DLD1 (cell line): ENCODE measurements around the gene YWHAQ.
"Not testable (repeated sequence)": the region's sequence is repeated elsewhere in the genome, so short reads cannot be mapped to it uniquely, and the experiment has no call there.

Experiments
- in situ Hi-C: cut with HindIII; loops from 2 replicates; pipeline ENCODE4 v1.10.0; 2017; ENCODE audit warnings: low sequenced_read_pairs

Gene YWHAQ

DNA sequence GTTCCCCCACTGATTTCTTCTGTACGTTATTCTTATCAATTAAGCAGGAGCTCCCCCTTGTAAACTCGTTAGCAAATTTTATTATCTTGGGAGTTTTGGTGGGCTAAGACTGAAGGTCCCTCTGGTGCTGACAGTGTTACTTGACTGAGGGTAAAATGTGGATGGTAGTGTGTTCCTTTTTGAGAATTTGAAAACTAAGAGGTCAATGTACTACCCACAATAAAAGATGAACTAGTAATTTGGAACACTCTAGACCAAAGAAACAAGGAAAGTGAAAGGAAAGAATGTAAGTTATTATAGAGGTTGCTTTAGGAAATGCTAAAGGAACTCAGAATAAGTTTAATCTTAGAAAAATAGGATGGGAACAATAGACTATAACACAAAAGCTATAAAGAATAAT lies 35.1 kb downstream of the YWHAQ start:
- in situ Hi-C loops = no loop called here

DNA sequence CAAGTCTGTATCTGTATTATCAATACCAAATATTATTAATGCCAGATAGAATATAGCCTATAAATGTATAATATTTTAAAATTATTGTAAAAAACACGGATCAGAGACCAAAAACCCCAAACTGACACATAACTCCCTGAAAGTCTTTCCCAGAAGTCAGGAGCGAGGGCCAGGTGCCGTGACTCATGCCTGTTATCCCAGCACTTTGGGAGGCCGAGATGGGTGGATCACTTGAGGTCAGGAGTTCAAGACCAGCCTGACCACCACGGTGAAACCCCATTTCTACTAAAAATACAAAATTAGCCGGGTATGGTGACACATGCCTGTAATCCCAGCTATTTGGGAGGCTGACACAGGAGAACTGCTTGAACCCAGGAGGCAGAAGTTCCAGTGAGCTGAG lies 35.5 kb downstream of the YWHAQ start:
- in situ Hi-C loops = not testable (repeated sequence)

DNA sequence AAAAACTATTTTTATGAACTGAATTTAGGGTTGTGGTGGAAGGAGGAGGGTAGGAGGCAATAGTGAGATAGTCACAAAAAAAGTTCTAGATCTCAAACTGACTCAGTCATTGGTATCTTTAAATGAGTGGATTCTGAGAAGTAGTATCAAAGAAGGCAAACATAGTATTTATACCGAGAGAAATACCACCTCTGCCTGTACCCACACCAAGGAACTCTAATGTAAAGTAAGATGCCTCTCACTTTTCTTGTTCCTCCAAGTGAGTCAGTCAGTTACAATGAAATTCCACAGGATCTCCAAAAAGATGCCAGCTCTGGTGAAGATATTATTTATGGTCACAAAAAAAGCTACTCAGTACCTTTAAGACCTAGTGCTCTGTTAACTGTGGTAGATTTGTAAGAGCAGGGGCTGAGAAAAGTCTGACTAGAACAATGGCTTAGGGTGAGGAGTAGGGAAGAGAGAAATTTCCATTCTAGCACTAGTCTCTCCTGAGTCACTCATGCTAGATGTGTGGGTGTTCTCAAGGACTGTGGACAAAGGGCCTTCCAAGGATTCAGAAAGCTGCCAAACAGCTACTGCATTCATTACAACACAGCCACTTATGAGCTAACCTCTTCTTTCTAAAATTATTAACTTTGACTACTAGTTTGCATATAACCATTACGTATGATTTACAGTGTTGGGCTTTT lies 36.3 kb downstream of the YWHAQ start:
- in situ Hi-C loops = no loop called here

DNA sequence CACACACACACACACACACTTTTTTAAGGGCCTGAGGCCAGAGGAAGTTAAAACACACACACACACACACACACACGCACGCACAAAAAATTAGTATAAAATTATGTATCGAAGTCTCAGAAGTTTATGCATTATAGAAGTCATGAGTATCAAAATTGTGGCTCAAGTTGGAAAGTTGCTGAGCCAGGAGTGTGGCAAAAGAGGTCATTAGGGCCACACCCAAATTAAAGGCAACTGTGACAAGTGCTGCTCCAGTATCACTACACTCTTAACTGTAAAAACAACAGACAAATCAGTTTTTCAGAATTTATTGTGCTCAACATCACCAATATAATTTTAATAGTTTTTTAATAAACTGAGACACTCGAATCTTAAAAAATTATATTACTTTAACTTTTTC lies 36.9 kb downstream of the YWHAQ start:
- in situ Hi-C loops = no loop called here

DNA sequence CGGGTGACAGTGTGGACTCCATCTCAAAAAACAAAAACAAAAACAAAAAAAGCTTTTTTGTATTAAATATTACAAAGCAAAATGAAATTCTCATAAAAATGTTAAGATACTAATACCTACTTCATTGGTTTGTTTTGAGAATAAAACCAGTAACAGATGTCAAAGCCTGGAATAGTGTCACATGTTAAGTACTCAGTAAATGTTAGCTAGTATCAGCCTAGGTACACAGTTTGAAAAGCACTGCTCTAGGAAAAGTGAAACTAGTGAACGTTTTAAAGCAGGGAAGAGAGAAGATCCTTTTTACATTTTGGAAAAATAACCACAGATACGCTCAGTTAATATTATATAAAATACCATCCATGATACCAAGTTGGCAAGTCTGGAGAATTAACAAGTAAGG lies 38.1 kb downstream of the YWHAQ start:
- in situ Hi-C loops = no loop called here

DNA sequence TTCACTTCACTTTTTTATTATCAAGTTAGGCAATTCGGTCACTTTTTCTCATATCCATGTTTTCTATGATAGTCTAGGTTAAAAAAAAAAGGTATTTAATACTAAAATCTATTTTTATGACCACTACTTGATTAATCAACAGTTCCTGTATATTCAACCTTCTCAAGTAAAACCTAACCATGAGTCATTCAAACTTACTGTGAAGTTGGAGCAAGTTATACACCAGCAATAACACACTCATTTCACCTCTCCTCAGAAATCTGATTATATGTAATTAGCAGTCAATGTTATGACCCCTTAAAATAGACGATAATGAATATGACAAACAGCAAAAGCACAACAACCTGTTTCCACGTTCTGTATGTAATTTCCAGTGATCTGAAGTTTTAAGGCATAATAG lies 40.2 kb downstream of the YWHAQ start:
- in situ Hi-C loops = no loop called here

DNA sequence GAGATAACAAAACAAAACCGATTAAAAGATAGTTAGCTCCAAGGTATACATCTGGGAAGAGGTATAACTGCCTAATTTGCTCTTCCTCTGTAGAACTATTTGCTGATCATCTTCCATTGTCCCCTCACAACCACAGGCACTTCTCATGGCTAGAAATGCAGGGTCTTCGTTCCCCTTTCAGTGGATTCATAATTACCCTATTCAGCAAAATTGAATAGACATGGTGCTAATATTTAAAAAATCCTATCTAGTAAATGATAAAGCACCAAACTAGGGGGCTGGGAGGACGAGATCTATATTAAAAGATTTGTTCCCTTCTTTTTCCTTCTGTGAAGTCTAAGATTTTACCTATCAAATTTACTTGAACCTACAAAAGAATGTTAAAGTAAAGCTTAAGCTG lies 44.3 kb downstream of the YWHAQ start:
- in situ Hi-C loops = no loop called here

DNA sequence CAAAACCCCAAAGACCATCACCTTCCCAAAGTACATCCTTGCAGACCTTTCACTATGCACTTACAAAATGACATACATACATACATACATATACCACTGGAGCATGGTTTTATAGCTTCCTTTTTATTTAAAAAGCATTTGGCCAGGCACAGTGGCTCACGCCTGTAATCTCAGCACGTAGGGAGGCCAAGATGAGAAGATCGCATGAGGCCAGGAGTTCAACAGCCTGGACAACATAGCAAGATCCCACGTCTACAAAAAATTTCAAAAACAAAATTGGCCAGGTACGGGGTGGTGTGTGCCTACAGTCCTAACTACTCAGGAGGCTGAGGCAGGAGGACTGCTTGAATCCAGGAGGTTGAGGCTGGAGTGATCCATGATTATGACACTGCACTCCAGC lies 45.3 kb downstream of the YWHAQ start:
- in situ Hi-C loops = no loop called here

DNA sequence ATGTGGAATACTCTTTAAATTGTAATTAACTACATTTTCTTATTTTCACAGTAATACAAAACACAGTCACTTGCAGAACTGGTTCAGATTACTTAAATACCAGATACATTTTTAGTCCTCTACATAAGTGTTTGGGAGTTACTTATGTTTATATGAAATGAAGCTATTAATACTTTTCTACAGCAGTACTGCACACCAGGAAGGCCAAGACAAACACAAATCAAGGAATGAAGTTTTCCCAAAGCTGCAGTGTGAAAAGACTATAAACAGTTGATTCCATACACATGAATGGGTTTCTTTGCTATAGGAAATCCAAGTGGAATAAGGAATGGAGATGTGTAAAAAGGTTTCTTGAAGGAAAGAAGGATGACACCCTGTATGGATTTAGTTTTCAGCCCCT lies 45.9 kb downstream of the YWHAQ start:
- in situ Hi-C loops = not testable (repeated sequence)

DNA sequence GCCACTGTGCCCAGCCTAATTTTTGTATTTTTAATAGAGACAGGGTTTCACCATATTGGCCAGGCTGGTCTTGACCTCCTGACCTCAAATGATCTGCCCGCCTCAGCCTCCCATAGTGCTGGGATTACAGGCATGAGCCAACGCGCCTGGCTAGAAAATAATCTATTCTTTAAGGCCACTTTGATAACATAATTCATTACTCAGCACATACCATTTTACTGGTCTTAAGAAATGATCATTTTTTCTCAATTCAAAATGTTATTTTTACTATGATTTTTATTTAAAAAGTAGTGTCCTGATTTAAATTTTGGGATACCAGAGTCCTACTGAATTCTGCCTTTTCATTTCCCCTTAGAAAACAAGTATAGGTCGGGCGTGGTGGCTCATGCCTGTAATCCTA lies 48.2 kb downstream of the YWHAQ start:
- in situ Hi-C loops = no loop called here

DNA sequence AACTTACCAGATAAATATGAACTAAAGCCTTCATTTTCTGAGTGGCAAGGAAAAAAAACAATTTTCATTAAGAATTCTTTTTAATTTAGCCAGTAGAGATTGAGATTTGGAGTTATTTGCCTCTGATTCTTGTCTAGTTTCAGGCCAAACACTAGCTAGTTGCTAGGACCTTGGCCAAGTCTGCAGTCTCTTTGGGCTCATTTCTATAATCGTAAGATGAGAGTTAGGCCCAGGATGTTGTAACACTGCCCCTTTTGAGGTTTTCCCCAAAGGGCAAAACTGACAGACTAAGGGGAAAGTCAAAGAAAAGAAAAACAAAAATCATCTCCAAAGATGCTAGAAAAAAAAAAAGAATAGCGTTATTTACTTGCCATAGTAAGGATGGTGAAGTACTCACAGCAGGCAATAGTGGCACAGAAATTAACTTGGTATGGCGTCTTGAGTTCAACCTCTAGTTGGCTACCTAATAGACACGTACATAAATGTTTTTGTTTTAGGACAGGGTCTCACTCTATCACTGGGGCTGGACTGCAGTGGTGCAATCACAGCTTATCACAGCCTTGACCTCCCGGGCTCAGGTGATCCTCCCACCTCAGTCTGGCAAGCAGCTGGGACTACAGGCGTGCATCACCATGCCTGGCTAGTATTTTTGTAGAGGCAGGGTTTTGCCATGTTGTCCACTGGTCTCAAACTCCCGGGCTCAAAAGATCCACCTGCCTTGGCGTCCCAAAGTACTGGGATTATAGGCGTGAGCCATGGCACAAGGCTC lies 52.1 kb downstream of the YWHAQ start:
- in situ Hi-C loops = no loop called here

DNA sequence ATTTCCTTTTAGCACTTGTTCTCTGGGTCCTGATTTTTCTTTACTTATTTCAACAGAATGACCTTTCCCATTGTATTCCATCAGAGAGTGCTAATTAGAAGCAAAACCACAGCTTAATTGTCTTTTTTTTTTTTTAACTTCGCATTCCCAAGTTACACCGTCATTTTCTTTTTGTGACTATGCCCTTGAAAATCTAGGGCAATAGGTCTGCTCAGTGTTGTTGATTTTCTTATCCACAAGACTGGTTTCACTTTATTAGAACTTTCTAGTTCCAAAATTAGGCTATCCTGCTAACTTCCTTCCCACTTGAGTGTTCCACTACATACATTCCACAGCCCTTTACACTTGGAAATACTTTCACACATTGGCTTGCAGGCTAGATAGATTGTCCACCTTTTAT lies 56.5 kb downstream of the YWHAQ start:
- in situ Hi-C loops = no loop called here

DNA sequence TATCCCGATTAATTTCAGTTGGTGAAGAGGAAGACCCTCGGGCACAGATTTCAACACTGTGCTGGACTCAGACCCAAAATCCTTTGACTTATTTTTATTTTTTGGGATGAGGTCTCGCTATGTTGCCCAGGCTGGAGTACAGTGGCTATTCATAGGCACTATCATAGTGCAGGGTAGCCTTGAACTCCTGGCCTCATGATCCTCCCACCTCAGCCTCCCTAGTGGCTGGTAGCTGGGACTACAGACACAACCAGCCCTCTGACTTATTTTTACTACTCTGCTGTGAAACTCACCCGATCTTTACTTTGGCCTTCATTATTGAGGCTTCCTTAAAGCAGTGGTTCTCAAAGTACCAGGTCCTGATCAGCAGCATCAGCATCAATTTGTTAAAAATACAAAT lies 57.0 kb downstream of the YWHAQ start:
- in situ Hi-C loops = no loop called here

DNA sequence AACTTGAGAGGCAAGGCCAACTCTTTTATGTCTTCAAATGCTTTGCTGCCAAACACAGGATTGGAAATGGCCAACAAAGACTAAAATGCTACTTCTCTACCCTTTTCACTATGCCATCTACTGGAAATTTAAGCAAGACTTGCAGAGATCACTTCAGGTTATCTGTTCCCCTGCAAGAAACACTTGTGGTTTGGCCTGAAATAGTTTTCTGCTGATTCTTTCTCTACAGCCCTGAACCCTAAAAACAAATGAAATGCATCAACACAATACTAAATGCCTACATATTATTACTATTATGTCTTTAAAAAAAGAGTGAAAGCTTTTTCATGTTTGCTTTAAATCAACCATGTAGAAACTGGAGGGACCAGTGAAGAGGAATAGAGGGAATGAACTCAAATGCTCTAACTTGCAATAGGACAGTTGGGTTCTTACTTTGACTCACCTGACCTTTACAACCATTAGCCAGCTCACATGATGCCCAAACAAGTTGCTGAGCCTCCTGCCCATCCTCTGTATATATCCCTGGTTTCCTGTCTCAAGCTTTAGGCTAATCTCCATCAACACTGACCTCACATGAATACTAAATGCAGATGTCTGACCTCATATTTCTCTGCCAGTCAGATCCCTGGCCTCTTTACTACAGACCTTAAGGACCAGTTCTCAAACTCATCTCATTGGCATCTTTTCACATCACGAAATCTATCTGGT lies 57.6 kb downstream of the YWHAQ start:
- in situ Hi-C loops = no loop called here

DNA sequence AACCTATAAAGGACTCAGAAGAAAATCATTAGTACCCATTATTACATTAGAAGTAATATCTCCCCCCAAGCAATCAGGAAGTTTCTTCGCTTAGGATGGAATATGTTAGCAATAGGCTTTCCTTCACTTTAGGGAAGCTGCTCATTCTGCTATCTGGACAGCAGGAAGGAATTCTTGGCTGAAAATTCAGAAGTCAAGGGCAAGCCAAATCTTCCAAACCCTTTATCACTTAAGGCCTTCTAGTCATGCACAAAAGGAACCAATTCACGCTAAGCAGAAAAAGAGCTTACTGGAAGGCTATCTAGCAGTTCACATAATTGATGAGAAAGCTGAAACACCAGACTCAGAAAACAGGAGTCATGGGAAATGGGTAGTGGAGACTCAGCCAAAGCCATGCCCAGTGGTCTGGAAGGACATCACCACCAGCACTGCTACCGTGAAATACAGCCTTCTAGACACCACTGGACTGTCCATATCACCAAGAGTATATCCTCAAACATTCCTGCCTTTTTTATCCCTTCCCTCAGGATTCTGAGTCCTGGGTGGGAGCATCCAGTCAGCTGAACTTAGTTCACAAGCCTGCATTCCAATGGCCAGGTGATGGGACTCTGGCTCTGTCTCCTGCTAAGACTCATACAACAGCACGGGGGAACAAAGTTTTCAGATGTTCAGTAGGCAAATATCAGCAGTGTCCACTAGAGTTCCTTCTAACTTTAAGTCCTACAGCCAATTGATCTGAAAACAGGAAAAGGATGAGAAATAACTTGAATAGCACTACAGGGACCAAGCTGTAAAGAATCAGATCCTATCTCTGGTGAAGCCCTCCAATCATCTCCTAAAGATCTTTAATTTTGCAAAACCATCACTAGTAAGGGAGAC lies 60.4 kb downstream of the YWHAQ start:
- in situ Hi-C loops = no loop called here

DNA sequence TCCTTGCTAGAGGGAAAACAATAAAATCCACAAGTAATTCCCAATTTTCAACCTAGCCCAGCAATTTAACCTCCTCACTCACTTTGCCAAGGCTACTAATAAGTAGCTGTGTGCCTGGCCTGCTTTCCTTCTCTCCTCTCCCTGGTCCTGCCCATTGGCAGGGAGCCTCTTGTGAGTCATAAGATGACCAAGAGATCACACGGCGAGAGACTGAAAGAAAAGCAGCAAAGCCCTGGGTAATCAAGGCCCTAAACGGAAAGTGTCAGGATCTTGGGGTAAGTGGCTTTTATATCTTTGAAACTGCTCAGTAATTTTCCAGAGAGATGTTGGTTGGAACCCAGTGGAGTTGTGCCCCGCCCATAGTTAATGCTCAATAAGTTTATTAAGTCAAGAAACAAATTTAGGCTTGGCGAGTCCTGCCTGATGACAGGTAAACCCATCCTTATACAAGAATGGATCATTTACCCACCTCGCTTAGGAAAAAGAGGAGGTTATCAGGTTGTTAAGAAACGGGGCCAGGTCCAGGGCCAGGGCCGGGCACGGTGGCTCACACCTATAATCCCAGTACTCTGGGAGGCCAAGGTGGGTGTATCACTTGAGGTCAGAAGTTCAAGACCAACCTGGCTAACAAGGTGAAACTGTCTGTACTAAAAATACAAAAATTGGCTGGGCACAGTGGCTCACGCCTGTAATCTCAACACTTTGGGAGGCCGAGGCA lies 65.2 kb downstream of the YWHAQ start:
- in situ Hi-C loops = no loop called here

DNA sequence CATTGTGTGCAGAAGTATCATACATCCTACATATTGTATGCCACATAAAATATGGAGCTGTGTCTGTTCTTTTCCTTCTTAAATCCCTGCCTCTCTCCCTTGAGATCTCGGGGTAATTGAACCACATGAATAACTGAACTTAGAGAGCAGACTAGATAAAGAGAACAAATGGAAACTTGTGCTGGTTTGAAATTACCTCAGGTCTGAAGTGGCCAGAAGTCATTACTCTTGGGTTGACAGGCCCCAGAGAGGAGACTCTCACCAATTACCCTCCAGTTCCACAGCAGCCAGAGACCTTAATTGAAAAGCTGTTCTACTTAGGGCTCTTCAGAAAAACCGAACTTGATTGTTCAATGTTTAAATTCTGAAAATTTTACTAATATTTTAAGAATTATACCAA lies 70.2 kb downstream of the YWHAQ start:
- in situ Hi-C loops = no loop called here

DNA sequence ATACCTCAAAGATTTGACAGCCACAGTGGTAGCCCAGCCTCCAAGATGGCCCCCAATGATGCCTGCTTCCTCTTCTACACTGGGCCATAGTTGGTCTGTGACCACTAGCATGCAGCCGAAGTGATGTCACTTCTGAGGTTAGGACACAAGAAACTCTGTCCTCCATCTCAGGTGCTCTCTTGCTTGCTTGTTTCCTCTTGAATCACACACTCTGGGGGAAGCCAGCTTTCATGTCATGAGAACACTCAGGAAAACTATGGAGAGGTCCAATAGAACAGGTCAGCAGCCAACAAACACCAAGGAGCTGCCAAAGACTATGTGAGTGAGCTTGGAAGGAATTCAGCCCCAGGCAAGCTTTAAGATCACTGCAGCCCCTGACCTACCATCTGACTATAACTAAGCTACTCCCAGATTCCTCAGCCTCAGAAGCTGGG lies 71.8 kb downstream of the YWHAQ start:
- in situ Hi-C loops = no loop called here

DNA sequence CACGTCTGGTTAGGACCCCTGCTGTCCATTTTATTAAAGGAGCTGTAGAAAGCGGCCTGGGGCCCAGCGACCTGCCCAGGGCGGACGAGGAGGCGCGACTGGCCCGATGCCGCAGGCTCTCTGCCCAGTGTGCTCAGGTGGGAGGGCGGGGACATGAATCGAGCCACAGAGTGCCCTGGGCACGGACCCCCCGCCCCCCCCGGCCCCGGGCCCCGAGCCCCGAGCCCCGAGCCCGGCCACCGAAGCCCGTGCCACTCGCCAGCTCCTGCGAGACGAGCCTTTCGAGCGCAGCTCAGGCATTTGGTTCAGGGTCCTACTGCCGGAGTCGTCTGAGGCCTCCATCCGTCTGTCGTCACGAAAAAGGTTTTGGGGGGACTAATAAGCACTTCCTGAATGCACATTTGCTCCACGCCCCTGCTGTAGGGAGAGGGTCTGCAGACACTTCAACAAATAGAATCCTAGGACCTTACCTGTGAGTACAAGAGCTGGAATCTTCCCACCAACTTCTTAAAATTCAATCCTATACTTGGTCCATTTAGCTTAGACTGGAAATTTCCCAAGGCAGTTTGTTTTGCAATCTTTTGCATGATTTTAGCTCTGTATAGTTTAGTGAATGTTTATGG lies 74.6 kb downstream of the YWHAQ start:
- in situ Hi-C loops = no loop called here
